ENCODE measurements around the gene PDGFRB. TPM values are rescaled to one million over a fixed set of nuclear protein-coding genes. Genes with fewer than 3 reads are reported as not detected.

PDGFRB gene
- total RNA-seq, 1 experiment from 2014 or later, result 1.8 TPM

DNA sequence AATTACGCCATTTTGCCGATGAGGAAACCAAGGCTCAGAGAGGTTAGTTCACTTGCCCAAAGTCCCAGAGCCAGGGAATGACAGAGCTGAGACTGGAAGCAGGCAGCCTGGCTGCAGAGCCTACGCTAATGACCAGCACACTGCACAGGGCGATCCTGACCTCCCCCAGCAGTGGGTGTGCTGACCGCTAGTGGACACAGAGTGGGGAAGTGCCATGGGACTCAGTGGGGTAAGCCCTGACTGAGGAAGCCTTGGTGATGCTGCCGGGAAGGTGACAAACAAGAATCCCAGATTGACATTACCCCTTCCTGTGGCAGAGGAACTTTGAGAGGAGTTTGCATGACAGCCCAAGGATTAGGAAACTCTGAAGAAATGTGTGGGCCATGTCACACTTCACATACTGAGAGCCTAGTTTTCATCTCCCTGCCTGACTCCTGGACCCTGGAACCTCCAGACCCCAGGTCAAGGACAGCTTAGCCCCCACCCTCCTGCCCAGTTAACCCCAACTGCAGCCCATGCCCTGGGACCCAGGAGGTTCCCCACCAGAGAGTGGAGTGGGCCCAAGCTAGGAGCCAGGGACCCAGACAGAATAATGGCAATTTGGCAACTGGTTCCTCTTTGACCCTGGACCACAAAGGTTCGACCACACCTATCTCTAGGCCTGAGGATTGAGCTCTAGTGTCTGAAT is 49.6 kb downstream of the PDGFRB start (continued):
- TF ChIP-seq TCF7L2 (IDR thresholded peaks at IDR 0.05; ENCODE audit: low read depth, low read length), result no peak

- TF ChIP-seq TCF7L2 (IDR thresholded peaks at IDR 0.05; ENCODE audit: low read depth, low read length) (no peak), POLR2AphosphoS5 (IDR thresholded peaks at IDR 0.05; ENCODE audit: low read depth, low read length) (no peak), CTCF (IDR thresholded peaks at IDR 0.05) (no peak), SIN3A (IDR thresholded peaks at IDR 0.05; ENCODE audit: borderline replicate concordance, insufficient read depth, low read depth, low read length) (no peak)
- TF ChIP-seq, protein P1, sequence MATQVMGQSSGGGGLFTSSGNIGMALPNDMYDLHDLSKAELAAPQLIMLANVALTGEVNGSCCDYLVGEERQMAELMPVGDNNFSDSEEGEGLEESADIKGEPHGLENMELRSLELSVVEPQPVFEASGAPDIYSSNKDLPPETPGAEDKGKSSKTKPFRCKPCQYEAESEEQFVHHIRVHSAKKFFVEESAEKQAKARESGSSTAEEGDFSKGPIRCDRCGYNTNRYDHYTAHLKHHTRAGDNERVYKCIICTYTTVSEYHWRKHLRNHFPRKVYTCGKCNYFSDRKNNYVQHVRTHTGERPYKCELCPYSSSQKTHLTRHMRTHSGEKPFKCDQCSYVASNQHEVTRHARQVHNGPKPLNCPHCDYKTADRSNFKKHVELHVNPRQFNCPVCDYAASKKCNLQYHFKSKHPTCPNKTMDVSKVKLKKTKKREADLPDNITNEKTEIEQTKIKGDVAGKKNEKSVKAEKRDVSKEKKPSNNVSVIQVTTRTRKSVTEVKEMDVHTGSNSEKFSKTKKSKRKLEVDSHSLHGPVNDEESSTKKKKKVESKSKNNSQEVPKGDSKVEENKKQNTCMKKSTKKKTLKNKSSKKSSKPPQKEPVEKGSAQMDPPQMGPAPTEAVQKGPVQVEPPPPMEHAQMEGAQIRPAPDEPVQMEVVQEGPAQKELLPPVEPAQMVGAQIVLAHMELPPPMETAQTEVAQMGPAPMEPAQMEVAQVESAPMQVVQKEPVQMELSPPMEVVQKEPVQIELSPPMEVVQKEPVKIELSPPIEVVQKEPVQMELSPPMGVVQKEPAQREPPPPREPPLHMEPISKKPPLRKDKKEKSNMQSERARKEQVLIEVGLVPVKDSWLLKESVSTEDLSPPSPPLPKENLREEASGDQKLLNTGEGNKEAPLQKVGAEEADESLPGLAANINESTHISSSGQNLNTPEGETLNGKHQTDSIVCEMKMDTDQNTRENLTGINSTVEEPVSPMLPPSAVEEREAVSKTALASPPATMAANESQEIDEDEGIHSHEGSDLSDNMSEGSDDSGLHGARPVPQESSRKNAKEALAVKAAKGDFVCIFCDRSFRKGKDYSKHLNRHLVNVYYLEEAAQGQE (IDR thresholded peaks at IDR 0.05; ENCODE audit: insufficient read depth in 1 of 2, low read depth in 2 of 2, low read length in 1 of 2), result no peak
- POLR2A ChIA-PET, result no interaction called here
Observed at GRCh38 chr5:150104550-150104870, 51.1 kb downstream of the PDGFRB start.

DNA sequence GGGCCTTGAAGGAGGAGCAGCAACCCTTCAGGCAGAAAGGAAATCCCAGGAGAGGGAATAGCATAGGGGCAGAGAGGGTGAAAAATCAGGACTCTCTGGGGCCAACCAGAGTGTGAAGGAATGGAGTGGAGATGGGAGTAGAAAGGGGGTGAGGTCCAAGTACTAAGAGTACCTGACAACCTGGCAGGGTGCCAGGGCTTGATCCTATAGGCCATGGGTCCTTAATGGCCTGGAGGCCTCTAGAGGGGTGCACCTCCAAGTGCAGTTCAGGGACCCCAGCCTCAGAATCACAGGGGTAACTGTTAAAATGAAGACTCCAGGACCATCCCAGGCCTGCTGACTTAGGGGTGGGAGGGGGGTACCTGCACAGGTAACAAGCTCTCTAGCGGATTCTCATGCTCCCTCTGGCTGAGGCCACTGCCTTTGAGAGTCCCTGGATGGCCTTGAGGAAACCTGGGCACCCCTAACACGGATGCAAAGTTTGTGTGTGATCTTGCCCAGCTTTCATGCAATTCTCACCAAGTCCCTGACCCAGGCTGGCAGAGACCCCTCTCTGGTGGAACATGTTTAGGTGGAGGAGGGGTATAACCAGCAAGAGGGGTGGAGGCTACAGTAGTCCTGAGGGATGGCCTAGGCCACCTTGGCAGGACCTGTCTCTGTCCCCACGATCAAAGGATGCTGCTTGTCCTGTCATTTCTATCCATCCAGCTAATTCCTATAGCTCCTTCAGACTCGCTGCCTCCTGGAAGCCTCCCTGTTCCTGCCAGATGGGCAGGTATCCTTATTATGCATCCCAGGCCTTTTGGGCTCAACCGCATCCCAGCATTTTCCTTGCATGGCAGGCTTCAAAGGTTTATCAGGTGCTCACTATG is 51.7 kb downstream of the PDGFRB start:
- in situ Hi-C loops (cut with HindIII; ENCODE audit: low pct_unique_long_range_greater_than_20kb, low sequenced_read_pairs), result no loop called here
- Histone ChIP-seq H3K27ac (ENCODE audit: low read length) (no peak overlapping the region), H3K9me3 (ENCODE audit: control insufficient read depth, insufficient read depth, low read depth, low read length) (no peaks in the 10 kb centered on the region), H3K27me3 (ENCODE audit: control insufficient read depth, insufficient read depth, low read length) (no peaks in the 10 kb centered on the region), H3K4me1 (ENCODE audit: control insufficient read depth, insufficient read depth, low read length) (no peaks in the 10 kb centered on the region), H3K4me3 (ENCODE audit: low read depth in 2 of 2, low read length in 2 of 2) (no peak overlapping the region), H3K36me3 (ENCODE audit: control insufficient read depth, insufficient read depth, low read length) (no peaks in the 10 kb centered on the region)
- no TSS peak for BruUV-seq (replicated peaks)
- DNase-seq (ENCODE audit: low read depth, low spot score) (no peak), ATAC-seq (no peak)
- CTCF ChIA-PET, result interaction anchor here (0.6 kb wide), 1 partner anchor 8 kb away, joined by 3 read pairs; no protein-coding TSS in a partner anchor
- intact Hi-C loops (cut with micrococcal nuclease; ENCODE audit: unreplicated experiment), result no loop called here
- POLR2A ChIA-PET, result no interaction called here
- TF ChIP-seq, protein P1 (IDR thresholded peaks at IDR 0.05; ENCODE audit: insufficient read depth in 1 of 2, low read depth in 2 of 2, low read length in 1 of 2), result no peak
- TF ChIP-seq TCF7L2 (IDR thresholded peaks at IDR 0.05; ENCODE audit: low read depth, low read length), result no peak
- TF ChIP-seq SIN3A (IDR thresholded peaks at IDR 0.05; ENCODE audit: borderline replicate concordance, insufficient read depth, low read depth, low read length), result no peak
- TF ChIP-seq CTCF (IDR thresholded peaks at IDR 0.05), result no peak
- TF ChIP-seq POLR2AphosphoS5 (IDR thresholded peaks at IDR 0.05; ENCODE audit: low read depth, low read length), result no peak

More at GRCh38 chr5:150104550-150104870, 51.1 kb downstream of the PDGFRB start:
- Histone ChIP-seq H3K9me3 (ENCODE audit: control insufficient read depth, insufficient read depth, low read depth, low read length) (no peaks in the 10 kb centered on the region), H3K27ac (ENCODE audit: low read length) (no peak overlapping the region), H3K4me3 (ENCODE audit: low read depth in 2 of 2, low read length in 2 of 2) (no peak overlapping the region), H3K4me1 (ENCODE audit: control insufficient read depth, insufficient read depth, low read length) (no peaks in the 10 kb centered on the region), H3K36me3 (ENCODE audit: control insufficient read depth, insufficient read depth, low read length) (no peaks in the 10 kb centered on the region), H3K27me3 (ENCODE audit: control insufficient read depth, insufficient read depth, low read length) (no peaks in the 10 kb centered on the region)
- in situ Hi-C loops (cut with HindIII; ENCODE audit: low pct_unique_long_range_greater_than_20kb, low sequenced_read_pairs) (no loop called here), intact Hi-C loops (cut with micrococcal nuclease; ENCODE audit: unreplicated experiment) (no loop called here)
- DNase-seq (ENCODE audit: low read depth, low spot score), result no peak
- ATAC-seq, result no peak
- CTCF ChIA-PET, result no interaction called here
- no TSS peak for BruUV-seq (replicated peaks)
